HEK293 (cell line): ENCODE measurements around the gene OR1I1.

ENCODE experiments used
- INSM2 ChIP-seq: fragments of 450-650 bp; formaldehyde crosslinking; IDR thresholded peaks from 2 replicates; pipeline ENCODE4 v1.5.1; 2016; ENCODE audit warnings: missing biosample characterization, missing genetic modification characterization
- MYNN ChIP-seq: fragments of 450-650 bp; formaldehyde crosslinking; IDR thresholded peaks from 2 replicates; pipeline ENCODE4 v1.5.1; 2016; ENCODE audit warnings: missing biosample characterization, missing genetic modification characterization, borderline replicate concordance
- YY1 ChIP-seq: fragments of 450-650 bp; formaldehyde crosslinking; IDR thresholded peaks from 2 replicates; pipeline ENCODE4 v1.5.1; 2018; ENCODE audit warnings: missing biosample characterization, missing genetic modification characterization
- ZNF132 ChIP-seq: fragments of 450-650 bp; formaldehyde crosslinking; IDR thresholded peaks from 2 replicates; pipeline ENCODE4 v1.5.1; 2017; ENCODE audit warnings: missing biosample characterization, missing genetic modification characterization, borderline replicate concordance
- ZNF324 ChIP-seq: fragments of 450-650 bp; formaldehyde crosslinking; IDR thresholded peaks from 2 replicates; pipeline ENCODE4 v1.5.1; 2016; ENCODE audit warnings: missing biosample characterization, missing genetic modification characterization
- ZNF555 ChIP-seq: fragments of 450-650 bp; formaldehyde crosslinking; conservative IDR thresholded peaks from 2 replicates; pipeline ENCODE4 v1.5.1; 2017; ENCODE audit warnings: missing biosample characterization, mild to moderate bottlenecking, missing genetic modification characterization, inconsistent platforms
- ZNF558 ChIP-seq: fragments of 450-650 bp; formaldehyde crosslinking; IDR thresholded peaks from 2 replicates; pipeline ENCODE4 v1.5.1; 2016; ENCODE audit warnings: missing biosample characterization, missing genetic modification characterization
- ZNF560 ChIP-seq: fragments of 450-650 bp; formaldehyde crosslinking; IDR thresholded peaks from 2 replicates; pipeline ENCODE4 v1.5.1; 2017; ENCODE audit warnings: missing biosample characterization, missing genetic modification characterization, borderline replicate concordance
- ZNF585B ChIP-seq: fragments of 450-650 bp; formaldehyde crosslinking; IDR thresholded peaks from 2 replicates; pipeline ENCODE4 v1.5.1; 2016; ENCODE audit warnings: missing biosample characterization, missing genetic modification characterization
- ZNF701 ChIP-seq: fragments of 450-650 bp; formaldehyde crosslinking; IDR thresholded peaks from 2 replicates; pipeline ENCODE4 v1.5.1; 2016; ENCODE audit warnings: missing biosample characterization, missing genetic modification characterization
- TF ChIP-seq, protein P1 (sequence below): fragments of 450-650 bp; formaldehyde crosslinking; IDR thresholded peaks from 2 replicates; pipeline ENCODE4 v1.5.1; 2016; ENCODE audit warnings: missing biosample characterization, missing genetic modification characterization
- TF ChIP-seq, protein P2 (sequence below): fragments of 450-650 bp; formaldehyde crosslinking; conservative IDR thresholded peaks from 2 replicates; pipeline ENCODE4 v1.5.1; 2016; ENCODE audit warnings: low read depth, missing biosample characterization, missing genetic modification characterization
- TF ChIP-seq, protein P3 (sequence below): fragments of 450-650 bp; formaldehyde crosslinking; IDR thresholded peaks from 2 replicates; pipeline ENCODE4 v1.5.1; 2017; ENCODE audit warnings: missing biosample characterization, mild to moderate bottlenecking, missing genetic modification characterization, moderate library complexity

DNA sequence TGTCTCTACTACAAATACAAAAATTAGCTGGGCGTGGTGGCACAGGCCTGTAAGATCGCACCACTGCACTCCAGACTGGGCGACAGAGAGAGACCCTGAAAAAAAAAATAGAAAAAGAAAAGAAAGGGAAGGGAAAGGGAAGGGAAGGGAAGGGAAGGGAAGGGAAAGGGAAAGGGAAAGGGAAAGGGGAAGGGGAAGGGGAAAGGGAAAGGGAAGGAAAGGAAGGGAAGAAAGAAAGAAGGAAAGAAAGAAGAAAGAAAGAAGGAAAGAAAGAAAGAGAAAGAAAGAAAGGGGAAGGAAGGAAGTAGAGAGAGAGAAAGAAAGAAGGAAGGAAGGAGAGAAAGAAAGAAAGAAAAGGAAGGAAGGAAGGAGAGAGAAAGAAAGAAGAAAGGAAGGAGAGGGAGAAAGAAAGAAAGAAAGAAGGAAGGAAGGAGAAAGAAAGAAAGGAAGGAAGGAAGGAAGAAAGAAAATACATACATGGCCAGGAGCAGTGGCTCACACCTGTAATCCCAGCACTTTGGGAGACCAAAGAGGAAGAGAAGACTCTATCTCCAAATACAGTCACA lies 17.1 kb downstream of the OR1I1 start:
- TF ChIP-seq, protein P1, sequence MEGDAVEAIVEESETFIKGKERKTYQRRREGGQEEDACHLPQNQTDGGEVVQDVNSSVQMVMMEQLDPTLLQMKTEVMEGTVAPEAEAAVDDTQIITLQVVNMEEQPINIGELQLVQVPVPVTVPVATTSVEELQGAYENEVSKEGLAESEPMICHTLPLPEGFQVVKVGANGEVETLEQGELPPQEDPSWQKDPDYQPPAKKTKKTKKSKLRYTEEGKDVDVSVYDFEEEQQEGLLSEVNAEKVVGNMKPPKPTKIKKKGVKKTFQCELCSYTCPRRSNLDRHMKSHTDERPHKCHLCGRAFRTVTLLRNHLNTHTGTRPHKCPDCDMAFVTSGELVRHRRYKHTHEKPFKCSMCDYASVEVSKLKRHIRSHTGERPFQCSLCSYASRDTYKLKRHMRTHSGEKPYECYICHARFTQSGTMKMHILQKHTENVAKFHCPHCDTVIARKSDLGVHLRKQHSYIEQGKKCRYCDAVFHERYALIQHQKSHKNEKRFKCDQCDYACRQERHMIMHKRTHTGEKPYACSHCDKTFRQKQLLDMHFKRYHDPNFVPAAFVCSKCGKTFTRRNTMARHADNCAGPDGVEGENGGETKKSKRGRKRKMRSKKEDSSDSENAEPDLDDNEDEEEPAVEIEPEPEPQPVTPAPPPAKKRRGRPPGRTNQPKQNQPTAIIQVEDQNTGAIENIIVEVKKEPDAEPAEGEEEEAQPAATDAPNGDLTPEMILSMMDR (tag by site-specific recombination) = no peak
- TF ChIP-seq MYNN (tag by site-specific recombination) (no peak), ZNF132 (tag by site-specific recombination) (no peak), ZNF324 (tag by site-specific recombination) (no peak), INSM2 (no peak), ZNF555 (no peak), ZNF560 (tag by site-specific recombination) (no peak), ZNF558 (tag by site-specific recombination) (no peak), ZNF585B (tag by site-specific recombination) (no peak), YY1 (tag by site-specific recombination) (no peak), ZNF701 (tag by site-specific recombination) (no peak)
- TF ChIP-seq, protein P2, sequence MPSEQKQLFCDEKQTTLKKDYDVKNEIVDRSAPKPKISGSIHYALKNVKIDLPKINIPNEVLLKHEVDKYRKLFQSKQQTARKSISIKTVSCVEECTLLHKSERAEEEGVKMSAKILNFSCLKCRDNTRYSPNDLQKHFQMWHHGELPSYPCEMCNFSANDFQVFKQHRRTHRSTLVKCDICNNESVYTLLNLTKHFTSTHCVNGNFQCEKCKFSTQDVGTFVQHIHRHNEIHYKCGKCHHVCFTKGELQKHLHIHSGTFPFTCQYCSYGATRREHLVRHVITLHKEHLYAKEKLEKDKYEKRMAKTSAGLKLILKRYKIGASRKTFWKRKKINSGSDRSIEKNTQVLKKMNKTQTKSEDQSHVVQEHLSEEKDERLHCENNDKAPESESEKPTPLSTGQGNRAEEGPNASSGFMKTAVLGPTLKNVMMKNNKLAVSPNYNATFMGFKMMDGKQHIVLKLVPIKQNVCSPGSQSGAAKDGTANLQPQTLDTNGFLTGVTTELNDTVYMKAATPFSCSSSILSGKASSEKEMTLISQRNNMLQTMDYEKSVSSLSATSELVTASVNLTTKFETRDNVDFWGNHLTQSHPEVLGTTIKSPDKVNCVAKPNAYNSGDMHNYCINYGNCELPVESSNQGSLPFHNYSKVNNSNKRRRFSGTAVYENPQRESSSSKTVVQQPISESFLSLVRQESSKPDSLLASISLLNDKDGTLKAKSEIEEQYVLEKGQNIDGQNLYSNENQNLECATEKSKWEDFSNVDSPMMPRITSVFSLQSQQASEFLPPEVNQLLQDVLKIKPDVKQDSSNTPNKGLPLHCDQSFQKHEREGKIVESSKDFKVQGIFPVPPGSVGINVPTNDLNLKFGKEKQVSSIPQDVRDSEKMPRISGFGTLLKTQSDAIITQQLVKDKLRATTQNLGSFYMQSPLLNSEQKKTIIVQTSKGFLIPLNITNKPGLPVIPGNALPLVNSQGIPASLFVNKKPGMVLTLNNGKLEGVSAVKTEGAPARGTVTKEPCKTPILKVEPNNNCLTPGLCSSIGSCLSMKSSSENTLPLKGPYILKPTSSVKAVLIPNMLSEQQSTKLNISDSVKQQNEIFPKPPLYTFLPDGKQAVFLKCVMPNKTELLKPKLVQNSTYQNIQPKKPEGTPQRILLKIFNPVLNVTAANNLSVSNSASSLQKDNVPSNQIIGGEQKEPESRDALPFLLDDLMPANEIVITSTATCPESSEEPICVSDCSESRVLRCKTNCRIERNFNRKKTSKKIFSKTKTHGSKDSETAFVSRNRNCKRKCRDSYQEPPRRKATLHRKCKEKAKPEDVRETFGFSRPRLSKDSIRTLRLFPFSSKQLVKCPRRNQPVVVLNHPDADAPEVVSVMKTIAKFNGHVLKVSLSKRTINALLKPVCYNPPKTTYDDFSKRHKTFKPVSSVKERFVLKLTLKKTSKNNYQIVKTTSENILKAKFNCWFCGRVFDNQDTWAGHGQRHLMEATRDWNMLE (tag by site-specific recombination) = no peak
- TF ChIP-seq, protein P3, sequence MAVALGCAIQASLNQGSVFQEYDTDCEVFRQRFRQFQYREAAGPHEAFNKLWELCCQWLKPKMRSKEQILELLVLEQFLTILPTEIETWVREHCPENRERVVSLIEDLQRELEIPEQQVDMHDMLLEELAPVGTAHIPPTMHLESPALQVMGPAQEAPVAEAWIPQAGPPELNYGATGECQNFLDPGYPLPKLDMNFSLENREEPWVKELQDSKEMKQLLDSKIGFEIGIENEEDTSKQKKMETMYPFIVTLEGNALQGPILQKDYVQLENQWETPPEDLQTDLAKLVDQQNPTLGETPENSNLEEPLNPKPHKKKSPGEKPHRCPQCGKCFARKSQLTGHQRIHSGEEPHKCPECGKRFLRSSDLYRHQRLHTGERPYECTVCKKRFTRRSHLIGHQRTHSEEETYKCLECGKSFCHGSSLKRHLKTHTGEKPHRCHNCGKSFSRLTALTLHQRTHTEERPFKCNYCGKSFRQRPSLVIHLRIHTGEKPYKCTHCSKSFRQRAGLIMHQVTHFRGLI (tag by site-specific recombination) = no peak
